K562 (cell line): Measurements from ENCODE around the gene ASPG.

Experiments used
- CBFA2T2 ChIP-seq: fragments of 450-650 bp; conservative IDR thresholded peaks from 2 replicates; pipeline ENCODE4 v1.6.1; 2017; ENCODE audit warnings: mild to moderate bottlenecking
- CTCF ChIP-seq, 3 experiments: IDR thresholded peaks in 2 of 3; conservative IDR thresholded peaks in 1 of 3; 2 replicates each; pipeline ENCODE4 v1.5.1; 2011 to 2012; ENCODE audit warnings: low read length in 3 of 3, mild to moderate bottlenecking in 3 of 3, control low read depth in 2 of 3, improper control_type of control experiment in 1 of 3, inconsistent platforms in 1 of 3, low read depth in 1 of 3, mixed read lengths in 1 of 3, moderate library complexity in 1 of 3; ENCODE audit not compliant: insufficient read depth in 2 of 3
- EZH2 ChIP-seq: IDR thresholded peaks from 2 replicates; pipeline ENCODE4 v1.6.1; 2012; ENCODE audit warnings: low read depth, mild to moderate bottlenecking, inconsistent platforms, low read length, borderline replicate concordance
- KDM1A ChIP-seq, 2 experiments: fragments of 450-650 bp; IDR thresholded peaks; 2 replicates each; pipeline ENCODE4 v1.6.1; 2016; ENCODE audit warnings: mild to moderate bottlenecking in 2 of 2
- NFE2L1 ChIP-seq: fragments of 450-650 bp; IDR thresholded peaks from 2 replicates; pipeline ENCODE4 v1.6.1; 2016; ENCODE audit warnings: missing genetic modification characterization, low read depth, mild to moderate bottlenecking, missing compliant biosample characterization, moderate library complexity, borderline replicate concordance
- ZFP36 ChIP-seq: fragments of 150-350 bp; IDR thresholded peaks from 2 replicates; pipeline ENCODE4 v1.6.1; 2018; ENCODE audit warnings: low read length, low read depth; ENCODE audit not compliant: partially characterized antibody
- ZNF512 ChIP-seq: IDR thresholded peaks from 2 replicates; pipeline ENCODE4 v1.6.1; 2016; ENCODE audit warnings: missing genetic modification characterization, missing compliant biosample characterization
- TF ChIP-seq, protein P1 (sequence below), 2 experiments: fragments of 450-650 bp; formaldehyde crosslinking in 1 of 2; IDR thresholded peaks; 2 replicates each; pipeline versions ENCODE4 v1.4.0 to v1.6.1; 2014 to 2020; ENCODE audit warnings: mild to moderate bottlenecking in 2 of 2, borderline replicate concordance in 1 of 2, low read depth in 1 of 2

- TF ChIP-seq CBFA2T2: no peak
- TF ChIP-seq NFE2L1 (tag): no peak
- TF ChIP-seq EZH2: no peak
- no peak for TF ChIP-seq ZNF512 (tag)
- no peak for TF ChIP-seq ZFP36
- TF ChIP-seq CTCF (IDR thresholded peaks at IDR 0.05 in 2 of 3, conservative IDR thresholded peaks at IDR 0.05 in 1 of 3; ENCODE audit: insufficient read depth in 2 of 3, low read depth in 1 of 3, low read length in 3 of 3): no peak
- TF ChIP-seq, protein P1, sequence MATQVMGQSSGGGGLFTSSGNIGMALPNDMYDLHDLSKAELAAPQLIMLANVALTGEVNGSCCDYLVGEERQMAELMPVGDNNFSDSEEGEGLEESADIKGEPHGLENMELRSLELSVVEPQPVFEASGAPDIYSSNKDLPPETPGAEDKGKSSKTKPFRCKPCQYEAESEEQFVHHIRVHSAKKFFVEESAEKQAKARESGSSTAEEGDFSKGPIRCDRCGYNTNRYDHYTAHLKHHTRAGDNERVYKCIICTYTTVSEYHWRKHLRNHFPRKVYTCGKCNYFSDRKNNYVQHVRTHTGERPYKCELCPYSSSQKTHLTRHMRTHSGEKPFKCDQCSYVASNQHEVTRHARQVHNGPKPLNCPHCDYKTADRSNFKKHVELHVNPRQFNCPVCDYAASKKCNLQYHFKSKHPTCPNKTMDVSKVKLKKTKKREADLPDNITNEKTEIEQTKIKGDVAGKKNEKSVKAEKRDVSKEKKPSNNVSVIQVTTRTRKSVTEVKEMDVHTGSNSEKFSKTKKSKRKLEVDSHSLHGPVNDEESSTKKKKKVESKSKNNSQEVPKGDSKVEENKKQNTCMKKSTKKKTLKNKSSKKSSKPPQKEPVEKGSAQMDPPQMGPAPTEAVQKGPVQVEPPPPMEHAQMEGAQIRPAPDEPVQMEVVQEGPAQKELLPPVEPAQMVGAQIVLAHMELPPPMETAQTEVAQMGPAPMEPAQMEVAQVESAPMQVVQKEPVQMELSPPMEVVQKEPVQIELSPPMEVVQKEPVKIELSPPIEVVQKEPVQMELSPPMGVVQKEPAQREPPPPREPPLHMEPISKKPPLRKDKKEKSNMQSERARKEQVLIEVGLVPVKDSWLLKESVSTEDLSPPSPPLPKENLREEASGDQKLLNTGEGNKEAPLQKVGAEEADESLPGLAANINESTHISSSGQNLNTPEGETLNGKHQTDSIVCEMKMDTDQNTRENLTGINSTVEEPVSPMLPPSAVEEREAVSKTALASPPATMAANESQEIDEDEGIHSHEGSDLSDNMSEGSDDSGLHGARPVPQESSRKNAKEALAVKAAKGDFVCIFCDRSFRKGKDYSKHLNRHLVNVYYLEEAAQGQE (IDR thresholded peaks at IDR 0.05; ENCODE audit: borderline replicate concordance): no peak
- TF ChIP-seq, protein P1 (CRISPR knock-in tag; IDR thresholded peaks at IDR 0.05; ENCODE audit: low read depth): no peak
- TF ChIP-seq KDM1A (IDR thresholded peaks at IDR 0.05): no peak
These were observed 48.8 kb downstream of the ASPG start for GRCh38 chr14:104134061-104134965.
